Panc1 (cell line): ENCODE results near the gene STAM2. TPM values are rescaled to one million over a fixed set of nuclear protein-coding genes. Genes with fewer than 3 reads are reported as not detected.

Experiments
- ATAC-seq: fragments of 200-7000 bp; cut with Tn5 transposase; 2 replicates; pipeline ENCODE4 v1.9.1; 2020; ENCODE audit warnings: mild to moderate bottlenecking, moderate library complexity
- BruUV-seq: library from RNA; stranded (reverse); fragments of 400-500 nt; replicated peaks from 2 replicates; lab custom pipeline; 2021; lab: Mats Ljungman, UMichigan
- CTCF ChIA-PET: fragments of 300-600 bp; sonication (Branson Sonifier 250); formaldehyde crosslinking; loops from one replicate; lab custom pipeline; 2022; ENCODE audit warnings: antibody characterized with exemption; lab: Charles Lee
- POLR2A ChIA-PET: fragments of 300-600 bp; sonication (Branson Sonifier 250); formaldehyde crosslinking; loops from one replicate; lab custom pipeline; 2022; ENCODE audit warnings: antibody characterized with exemption; lab: Charles Lee
- DNase-seq: peaks from one replicate; pipeline ENCODE4 v3.0.0-alpha.2; 2010; ENCODE audit warnings: low read depth, low spot score
- H3K27ac ChIP-seq: 2 replicates; pipeline ENCODE4 v1.5.1; 2011; ENCODE audit warnings: mild to moderate bottlenecking, low read length, inconsistent platforms
- H3K27me3 ChIP-seq: fragments of 200-500 bp; sonication (Bioruptor generic); 2 replicates; pipeline ENCODE4 v1.6.0; 2014; ENCODE audit warnings: low read length, inconsistent platforms; ENCODE audit not compliant: control insufficient read depth, insufficient read depth
- H3K36me3 ChIP-seq: fragments of 200-500 bp; sonication (Bioruptor generic); 2 replicates; pipeline ENCODE4 v1.5.1; 2014; ENCODE audit warnings: inconsistent platforms, mild to moderate bottlenecking, low read length, moderate library complexity; ENCODE audit not compliant: control insufficient read depth, insufficient read depth
- H3K4me1 ChIP-seq: 2 replicates; pipeline ENCODE4 v1.5.1; 2011; ENCODE audit warnings: inconsistent platforms, mild to moderate bottlenecking, low read length, moderate library complexity; ENCODE audit not compliant: control insufficient read depth, insufficient read depth
- H3K4me3 ChIP-seq, 2 experiments: 2 replicates each; pipeline ENCODE4 v1.5.1; 2011 to 2012; ENCODE audit warnings: low read depth in 2 of 2, low read length in 2 of 2, mild to moderate bottlenecking in 2 of 2, inconsistent platforms in 1 of 2, moderate library complexity in 1 of 2
- H3K9me3 ChIP-seq: fragments of 200-500 bp; sonication (Bioruptor generic); 2 replicates; pipeline ENCODE4 v1.5.1; 2014; ENCODE audit warnings: low read depth, mild to moderate bottlenecking, inconsistent platforms, low read length, moderate library complexity; ENCODE audit not compliant: control insufficient read depth, insufficient read depth
- POLR2AphosphoS5 ChIP-seq: IDR thresholded peaks from 2 replicates; pipeline ENCODE4 v1.6.1; 2012; ENCODE audit warnings: mild to moderate bottlenecking, low read depth, low read length, moderate library complexity
- SIN3A ChIP-seq: IDR thresholded peaks from 2 replicates; pipeline ENCODE4 v1.6.1; 2012; ENCODE audit warnings: low read depth, mild to moderate bottlenecking, low read length, moderate library complexity, borderline replicate concordance; ENCODE audit not compliant: insufficient read depth
- TCF7L2 ChIP-seq: IDR thresholded peaks from 2 replicates; pipeline ENCODE4 v1.6.1; 2011; ENCODE audit warnings: mild to moderate bottlenecking, low read depth, low read length, inconsistent platforms
- in situ Hi-C: cut with HindIII; loops from 2 replicates; pipeline ENCODE4 v1.10.0; 2016; ENCODE audit warnings: low sequenced_read_pairs, low pct_unique_long_range_greater_than_20kb
- intact Hi-C: fragments of 100-400 bp; cut with micrococcal nuclease; formaldehyde crosslinking; loops from one replicate; pipeline ENCODE4 v1.10.0; 2022; ENCODE audit not compliant: unreplicated experiment
- total RNA-seq: library from RNA; stranded (reverse); gene quantifications from one replicate; pipeline ENCODE4 v1.2.1, GENCODE V29; 2021; ENCODE audit not compliant: unreplicated experiment
- TF ChIP-seq, protein P1 (sequence below): fragments of 450-650 bp; IDR thresholded peaks from 2 replicates; pipeline ENCODE4 v1.5.1; 2017; ENCODE audit warnings: mild to moderate bottlenecking
- TF ChIP-seq, protein P2 (sequence below), 2 experiments: IDR thresholded peaks; 2 replicates each; pipeline ENCODE4 v1.6.1; 2011 to 2012; ENCODE audit warnings: low read depth in 2 of 2, control low read depth in 1 of 2, low read length in 1 of 2, mild to moderate bottlenecking in 1 of 2, moderate library complexity in 1 of 2; ENCODE audit not compliant: insufficient read depth in 1 of 2

STAM2 gene
- total RNA-seq, 1 experiment from 2014 or later = 29.1 TPM

DNA sequence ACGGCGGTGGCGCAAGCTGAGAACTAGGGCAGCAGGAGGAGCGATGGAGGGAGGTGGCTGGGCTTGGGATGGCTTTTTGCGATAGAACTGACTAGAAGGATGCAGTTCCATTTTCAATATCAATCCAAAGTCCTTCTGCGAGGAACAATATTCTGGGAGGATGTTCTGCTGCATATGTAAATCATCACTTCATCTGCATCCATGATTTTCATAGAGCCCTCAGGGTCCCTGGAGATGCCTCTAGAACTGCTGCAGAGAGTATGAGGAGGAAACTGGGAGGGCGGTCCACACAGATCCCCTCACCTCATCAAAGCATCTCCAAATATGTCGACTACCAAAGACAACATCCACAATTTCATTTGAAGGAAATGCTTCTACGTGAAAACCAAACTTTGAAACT is 97.5 kb downstream of the STAM2 start:
- BruUV-seq = no TSS peak
- in situ Hi-C loops = no loop called here
- TF ChIP-seq TCF7L2 = no peak

DNA sequence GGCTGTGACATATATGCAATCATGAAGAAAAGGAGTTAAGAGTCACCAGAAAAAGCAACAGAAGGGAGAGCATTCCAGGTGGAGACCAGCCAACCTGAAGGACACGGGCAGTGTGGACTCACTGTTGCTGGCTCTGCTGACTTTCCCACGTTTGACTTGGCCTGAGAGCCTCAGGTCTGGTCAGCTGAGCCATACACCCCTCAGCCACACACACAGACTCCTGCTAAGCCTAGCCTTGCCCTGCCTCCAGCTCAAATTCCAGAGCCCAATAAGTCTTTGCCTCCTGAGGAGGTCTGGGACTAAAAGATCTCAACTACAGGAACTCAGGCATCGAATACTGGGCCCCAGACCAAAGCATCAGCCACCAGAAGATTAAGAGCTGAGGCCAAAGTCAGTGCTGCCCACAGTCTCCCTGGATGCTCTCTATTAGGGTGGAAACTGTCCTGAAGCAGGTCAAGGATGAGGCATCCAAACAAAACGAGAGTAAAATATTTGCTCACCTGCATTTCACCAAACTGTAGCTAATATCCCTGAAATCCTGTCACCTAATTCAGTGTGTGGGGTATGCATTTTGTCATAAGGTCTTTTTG is 100.0 kb downstream of the STAM2 start:
- no peaks in the 10 kb centered on the region for H3K9me3 ChIP-seq
- TF ChIP-seq, protein P1, sequence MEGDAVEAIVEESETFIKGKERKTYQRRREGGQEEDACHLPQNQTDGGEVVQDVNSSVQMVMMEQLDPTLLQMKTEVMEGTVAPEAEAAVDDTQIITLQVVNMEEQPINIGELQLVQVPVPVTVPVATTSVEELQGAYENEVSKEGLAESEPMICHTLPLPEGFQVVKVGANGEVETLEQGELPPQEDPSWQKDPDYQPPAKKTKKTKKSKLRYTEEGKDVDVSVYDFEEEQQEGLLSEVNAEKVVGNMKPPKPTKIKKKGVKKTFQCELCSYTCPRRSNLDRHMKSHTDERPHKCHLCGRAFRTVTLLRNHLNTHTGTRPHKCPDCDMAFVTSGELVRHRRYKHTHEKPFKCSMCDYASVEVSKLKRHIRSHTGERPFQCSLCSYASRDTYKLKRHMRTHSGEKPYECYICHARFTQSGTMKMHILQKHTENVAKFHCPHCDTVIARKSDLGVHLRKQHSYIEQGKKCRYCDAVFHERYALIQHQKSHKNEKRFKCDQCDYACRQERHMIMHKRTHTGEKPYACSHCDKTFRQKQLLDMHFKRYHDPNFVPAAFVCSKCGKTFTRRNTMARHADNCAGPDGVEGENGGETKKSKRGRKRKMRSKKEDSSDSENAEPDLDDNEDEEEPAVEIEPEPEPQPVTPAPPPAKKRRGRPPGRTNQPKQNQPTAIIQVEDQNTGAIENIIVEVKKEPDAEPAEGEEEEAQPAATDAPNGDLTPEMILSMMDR = no peak
- TF ChIP-seq, protein P2, sequence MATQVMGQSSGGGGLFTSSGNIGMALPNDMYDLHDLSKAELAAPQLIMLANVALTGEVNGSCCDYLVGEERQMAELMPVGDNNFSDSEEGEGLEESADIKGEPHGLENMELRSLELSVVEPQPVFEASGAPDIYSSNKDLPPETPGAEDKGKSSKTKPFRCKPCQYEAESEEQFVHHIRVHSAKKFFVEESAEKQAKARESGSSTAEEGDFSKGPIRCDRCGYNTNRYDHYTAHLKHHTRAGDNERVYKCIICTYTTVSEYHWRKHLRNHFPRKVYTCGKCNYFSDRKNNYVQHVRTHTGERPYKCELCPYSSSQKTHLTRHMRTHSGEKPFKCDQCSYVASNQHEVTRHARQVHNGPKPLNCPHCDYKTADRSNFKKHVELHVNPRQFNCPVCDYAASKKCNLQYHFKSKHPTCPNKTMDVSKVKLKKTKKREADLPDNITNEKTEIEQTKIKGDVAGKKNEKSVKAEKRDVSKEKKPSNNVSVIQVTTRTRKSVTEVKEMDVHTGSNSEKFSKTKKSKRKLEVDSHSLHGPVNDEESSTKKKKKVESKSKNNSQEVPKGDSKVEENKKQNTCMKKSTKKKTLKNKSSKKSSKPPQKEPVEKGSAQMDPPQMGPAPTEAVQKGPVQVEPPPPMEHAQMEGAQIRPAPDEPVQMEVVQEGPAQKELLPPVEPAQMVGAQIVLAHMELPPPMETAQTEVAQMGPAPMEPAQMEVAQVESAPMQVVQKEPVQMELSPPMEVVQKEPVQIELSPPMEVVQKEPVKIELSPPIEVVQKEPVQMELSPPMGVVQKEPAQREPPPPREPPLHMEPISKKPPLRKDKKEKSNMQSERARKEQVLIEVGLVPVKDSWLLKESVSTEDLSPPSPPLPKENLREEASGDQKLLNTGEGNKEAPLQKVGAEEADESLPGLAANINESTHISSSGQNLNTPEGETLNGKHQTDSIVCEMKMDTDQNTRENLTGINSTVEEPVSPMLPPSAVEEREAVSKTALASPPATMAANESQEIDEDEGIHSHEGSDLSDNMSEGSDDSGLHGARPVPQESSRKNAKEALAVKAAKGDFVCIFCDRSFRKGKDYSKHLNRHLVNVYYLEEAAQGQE (IDR thresholded peaks at IDR 0.05; ENCODE audit: insufficient read depth in 1 of 2, low read depth in 2 of 2, low read length in 1 of 2) = no peak
- TF ChIP-seq SIN3A (no peak), TCF7L2 (no peak), POLR2AphosphoS5 (no peak)
- intact Hi-C loops (no loop called here), in situ Hi-C loops (no loop called here)
- no peaks in the 10 kb centered on the region for H3K36me3 ChIP-seq
- H3K4me1 ChIP-seq = no peaks in the 10 kb centered on the region
- no TSS peak for BruUV-seq
- ATAC-seq = peak; percentile 45; the same call in 1 of the 2 replicates
- CTCF ChIA-PET = no interaction called here
- no peak overlapping the region for H3K4me3 ChIP-seq
- no peaks in the 10 kb centered on the region for H3K27me3 ChIP-seq
- no peak for DNase-seq
- POLR2A ChIA-PET = no interaction called here
- H3K27ac ChIP-seq = no peak overlapping the region

More for the DNA sequence above, 97.5 kb downstream of the STAM2 start:
- ChIA-PET CTCF (no interaction called here), POLR2A (no interaction called here)
- Histone ChIP-seq H3K27ac (no peak overlapping the region), H3K4me1 (no peaks in the 10 kb centered on the region), H3K27me3 (no peaks in the 10 kb centered on the region), H3K36me3 (no peaks in the 10 kb centered on the region), H3K9me3 (no peaks in the 10 kb centered on the region), H3K4me3 (no peak overlapping the region)
- intact Hi-C loops = no loop called here
- ATAC-seq = no peak
- DNase-seq = no peak

DNA sequence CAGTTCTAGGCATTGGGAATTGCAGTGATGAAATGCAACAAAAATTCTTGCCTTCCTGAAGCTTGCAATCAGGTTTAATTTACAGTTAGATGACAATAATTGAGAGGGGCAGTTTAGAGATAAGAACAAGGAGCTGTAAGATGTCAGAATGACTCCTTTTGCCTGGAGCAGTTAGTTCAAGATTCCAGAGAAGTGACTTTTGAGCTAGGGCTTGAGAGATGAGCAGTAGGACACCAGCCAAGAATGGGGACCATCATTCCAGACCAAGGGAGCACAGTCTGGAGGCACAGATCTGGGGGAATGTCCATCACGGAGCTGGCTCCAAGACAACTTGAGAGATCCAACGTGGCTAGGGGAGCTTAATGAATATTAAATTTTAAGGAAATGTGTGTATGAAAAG is 103.6 kb downstream of the STAM2 start:
- TF ChIP-seq, protein P2 (IDR thresholded peaks at IDR 0.05; ENCODE audit: insufficient read depth in 1 of 2, low read depth in 2 of 2, low read length in 1 of 2) = no peak
- TF ChIP-seq TCF7L2 (no peak), SIN3A (no peak), POLR2AphosphoS5 (no peak)
- TF ChIP-seq, protein P1 = no peak
- ATAC-seq (no peak), DNase-seq (no peak)
- no TSS peak for BruUV-seq
- POLR2A ChIA-PET = no interaction called here
- H3K36me3 ChIP-seq = no peaks in the 10 kb centered on the region
- H3K4me3 ChIP-seq = no peak overlapping the region
- H3K27ac ChIP-seq = no peak overlapping the region
- no peaks in the 10 kb centered on the region for H3K9me3 ChIP-seq
- H3K4me1 ChIP-seq = no peaks in the 10 kb centered on the region
- intact Hi-C loops (no loop called here), in situ Hi-C loops (no loop called here)
- CTCF ChIA-PET = no interaction called here
- no peaks in the 10 kb centered on the region for H3K27me3 ChIP-seq
